GM21576 (cell line): ENCODE data around the gene TBCD.
"Not testable (repeated sequence)": the region's sequence is repeated elsewhere in the genome, so short reads cannot be mapped to it uniquely, and the experiment has no call there.

Source experiments
- ATAC-seq: cut with Tn5 transposase; IDR thresholded peaks from one replicate; pipeline ENCODE4 v1.9.1; 2021; ENCODE audit warnings: mild to moderate bottlenecking, moderate library complexity; ENCODE audit not compliant: unreplicated experiment

TBCD gene

DNA sequence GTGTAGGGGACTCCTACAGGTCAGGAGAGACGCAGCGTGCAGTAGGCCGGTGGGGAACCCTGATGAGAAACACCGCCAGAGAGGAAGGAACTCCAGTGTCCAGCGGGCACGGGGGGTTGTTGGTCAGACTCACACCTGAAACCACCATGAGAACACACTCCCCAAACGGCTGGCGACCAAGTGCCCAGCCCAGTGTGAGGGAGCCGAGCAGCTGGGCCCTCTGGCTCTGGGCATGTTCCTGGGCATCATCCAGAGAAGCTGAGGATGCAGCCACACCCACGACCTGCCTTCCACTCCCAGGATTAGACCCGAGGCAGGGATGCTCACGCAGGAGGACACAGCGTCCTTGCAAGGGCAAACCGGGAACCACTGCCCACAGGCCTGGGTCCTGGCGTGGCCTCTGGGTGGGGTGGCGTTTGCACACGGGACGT, 196.2 kb downstream of the TBCD start:
- ATAC-seq, result no peak

DNA sequence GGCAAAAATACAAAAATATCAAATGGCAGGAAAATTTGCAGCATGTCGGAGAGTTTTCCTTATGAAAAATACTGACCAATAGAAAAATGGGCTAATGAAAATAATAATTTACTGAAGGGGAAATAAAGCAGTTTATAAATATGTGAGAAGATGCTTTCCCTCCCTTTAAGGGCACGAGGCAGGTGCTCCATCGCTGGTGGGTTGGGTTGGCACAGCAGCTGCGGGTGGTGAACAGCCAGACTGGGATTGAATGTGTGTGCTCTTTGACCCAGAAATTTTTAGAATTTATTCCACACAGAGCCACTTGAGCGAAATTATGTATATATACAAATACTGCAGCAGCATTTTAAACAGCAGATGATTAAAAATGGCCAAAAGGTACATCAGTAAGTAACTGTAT, 197.1 kb downstream of the TBCD start:
- ATAC-seq, result no peak

DNA sequence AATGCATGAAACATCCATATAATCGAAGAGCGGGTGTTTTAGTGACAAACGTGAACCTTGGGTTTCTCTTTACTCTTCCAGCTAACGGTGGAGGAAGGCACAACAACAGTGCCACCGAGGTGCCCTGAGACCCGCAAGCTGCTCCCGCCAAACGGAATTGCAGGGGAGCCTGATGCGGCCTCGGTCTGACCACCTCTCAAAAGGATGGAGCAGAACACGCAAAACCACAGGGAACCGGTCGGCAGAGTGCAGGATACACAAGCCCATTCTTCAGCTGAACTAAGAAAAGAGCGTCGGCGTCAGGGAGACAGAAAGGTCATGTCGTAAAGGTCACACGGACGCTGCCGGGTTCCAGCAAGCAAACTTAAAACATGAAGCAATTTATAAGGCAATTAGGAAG, 197.5 kb downstream of the TBCD start:
- ATAC-seq, result no peak

DNA sequence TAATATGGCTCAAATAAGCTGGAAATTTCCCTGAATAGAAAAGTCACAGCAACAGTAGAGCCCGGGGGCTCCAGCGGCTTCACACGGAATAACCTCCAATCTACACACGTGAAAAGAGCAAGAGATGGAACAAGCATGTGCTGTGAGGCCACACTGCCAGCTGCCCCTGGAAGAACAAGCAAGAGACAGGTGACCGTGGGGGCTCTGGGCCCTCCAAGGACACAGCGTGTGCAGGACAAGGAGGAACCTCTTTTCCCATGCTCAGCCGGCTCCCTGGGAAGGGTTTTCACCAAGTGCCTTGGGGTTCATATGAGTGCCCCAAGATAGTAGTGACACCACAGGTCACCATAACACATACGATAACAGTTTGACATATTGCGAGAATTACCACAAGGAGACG, 198.1 kb downstream of the TBCD start:
- no peak for ATAC-seq

DNA sequence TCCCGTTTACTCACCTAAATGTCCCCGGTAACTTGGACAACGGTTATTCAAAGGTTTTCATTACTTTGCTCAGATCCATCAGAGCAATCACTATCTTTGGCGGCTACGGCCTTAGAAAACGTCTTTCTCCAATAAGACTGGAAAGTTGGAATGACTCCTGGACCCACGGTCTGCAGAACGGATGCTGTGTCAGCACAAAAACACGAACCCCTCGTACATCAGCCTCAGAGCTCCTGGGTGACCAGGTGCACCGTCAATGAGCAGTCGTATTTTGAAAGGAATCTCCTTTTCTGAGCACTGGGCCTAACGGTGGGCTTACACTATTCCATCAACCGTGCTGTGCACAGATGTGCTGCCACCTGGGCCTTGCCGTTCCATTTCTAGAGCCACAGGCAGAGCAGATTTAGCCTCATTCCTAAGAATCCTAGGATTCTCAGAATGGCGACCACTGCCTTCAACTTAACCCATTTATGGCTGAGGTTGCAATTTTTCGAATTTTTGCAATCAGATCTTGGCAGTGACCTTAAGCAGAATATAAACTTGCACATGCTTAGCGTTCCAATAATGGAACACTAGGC, 198.7 kb downstream of the TBCD start:
- no peak for ATAC-seq

DNA sequence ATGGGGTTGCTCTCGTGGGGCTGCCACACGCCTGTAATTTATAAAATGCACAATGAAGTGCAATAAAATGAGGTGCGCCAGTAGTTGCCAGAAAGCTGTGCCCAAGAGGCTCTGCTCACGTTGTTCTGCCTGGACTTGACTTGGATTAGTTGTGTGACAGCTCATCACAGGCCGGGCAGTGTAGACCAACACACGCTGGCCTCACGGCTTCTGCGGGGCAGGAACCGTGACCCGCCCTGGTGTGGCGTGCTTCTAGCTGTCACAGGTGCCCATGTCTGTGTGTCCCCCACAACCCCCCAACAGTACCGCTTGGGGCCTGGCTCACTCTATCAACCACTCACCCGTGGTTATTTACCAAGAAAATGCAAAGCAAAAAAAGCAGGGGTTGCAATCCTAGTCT, 200.2 kb downstream of the TBCD start:
- no peak for ATAC-seq

DNA sequence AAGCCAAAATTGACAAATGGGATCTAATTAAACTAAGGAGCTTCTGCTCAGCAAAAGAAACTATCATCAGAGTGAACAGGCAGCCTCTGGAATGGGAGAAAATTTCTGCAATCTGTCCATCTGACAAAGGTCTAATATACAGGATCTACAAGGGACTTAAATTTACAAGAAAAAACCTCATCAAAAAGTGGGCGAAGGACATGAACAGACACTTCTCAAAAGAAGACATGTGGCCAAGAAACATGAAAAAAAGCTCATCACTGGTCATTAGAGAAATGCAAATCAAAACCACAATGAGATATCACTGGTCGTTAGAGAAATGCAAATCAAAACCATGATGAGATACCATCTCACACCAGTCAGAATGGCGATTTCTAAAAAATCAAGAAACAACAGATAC, 203.2 kb downstream of the TBCD start:
- not testable (repeated sequence) for ATAC-seq

DNA sequence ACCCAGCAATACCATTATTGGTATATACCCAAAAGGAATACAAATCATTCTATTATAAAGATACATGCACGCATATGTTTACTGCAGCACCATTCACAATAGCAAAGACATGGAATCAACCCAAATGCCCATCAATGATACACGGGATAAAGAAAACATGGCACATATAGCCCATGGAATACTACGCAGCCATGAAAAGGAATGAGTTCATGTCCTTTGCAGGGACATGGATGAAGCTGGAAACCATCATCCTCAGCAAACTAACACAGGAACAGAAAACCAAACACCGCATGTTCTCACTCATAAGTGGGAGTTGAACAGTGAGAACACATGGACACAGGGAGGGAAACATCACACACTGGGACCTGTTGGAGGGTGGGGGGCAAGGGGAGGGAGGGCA, 203.8 kb downstream of the TBCD start:
- ATAC-seq, result not testable (repeated sequence)

DNA sequence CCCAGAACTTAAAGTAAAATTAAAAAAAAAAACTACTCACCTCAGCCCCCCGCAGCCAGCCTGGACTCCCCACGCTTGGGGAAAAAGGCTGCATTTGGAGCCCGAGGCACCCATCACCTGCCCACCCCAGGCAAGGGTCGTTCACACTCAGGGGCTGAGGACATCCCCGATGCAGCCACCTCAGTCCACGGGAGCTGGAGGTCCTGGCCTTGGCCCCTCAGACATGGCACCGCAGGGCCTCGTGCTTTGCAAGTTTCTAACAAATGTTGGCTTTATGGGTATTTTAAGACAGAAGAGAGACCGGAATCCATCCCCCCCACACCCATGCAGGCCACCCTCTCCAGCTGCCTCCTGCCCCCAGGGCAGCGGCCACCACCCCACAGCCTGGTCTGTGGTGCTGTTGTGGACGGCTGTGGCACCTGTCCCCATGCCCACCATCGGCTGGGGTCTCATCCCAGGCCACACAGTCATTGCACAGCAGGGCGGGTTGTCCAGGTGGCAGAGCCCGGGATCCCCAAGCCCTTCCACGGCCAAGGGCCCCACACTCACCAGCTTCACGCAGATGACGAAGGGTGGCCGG, 204.4 kb downstream of the TBCD start:
- ATAC-seq, result no peak

DNA sequence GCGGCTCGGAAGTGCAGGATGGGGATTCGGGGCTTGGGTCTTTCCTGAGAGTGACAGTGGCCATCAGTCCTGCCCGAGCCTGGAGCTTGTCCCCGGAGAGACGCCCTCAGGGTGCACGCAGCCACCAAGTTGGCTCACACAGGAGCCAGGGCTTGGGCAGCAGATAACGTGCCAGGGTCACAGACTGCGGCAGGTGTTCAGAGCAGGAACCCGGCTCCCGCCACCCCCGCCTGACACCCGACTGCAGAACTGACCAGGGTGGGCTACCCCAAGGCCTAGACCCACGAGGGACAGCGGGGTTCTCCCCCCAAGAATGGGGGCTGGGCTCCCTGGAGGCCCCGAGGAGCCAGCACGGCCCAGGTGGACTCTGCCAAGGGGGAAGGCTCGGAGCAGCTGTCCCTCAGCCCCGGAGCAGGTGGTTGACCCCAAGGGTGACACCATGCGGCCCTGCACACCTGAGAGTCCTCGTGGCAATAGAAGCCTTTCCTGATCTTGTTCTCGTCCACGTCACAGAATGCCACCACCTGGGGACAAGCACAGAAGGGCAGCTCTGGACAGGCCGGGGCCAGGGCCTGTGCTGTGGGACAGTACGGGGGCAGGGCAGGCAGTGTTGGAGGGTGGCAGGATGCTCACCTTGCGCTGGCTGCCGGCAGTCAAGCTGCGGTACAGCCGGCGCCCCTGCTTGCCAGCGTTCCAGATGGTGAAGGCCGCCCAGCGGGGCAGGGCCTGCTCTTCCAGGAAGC, 205.0 kb downstream of the TBCD start:
- ATAC-seq, result no peak

DNA sequence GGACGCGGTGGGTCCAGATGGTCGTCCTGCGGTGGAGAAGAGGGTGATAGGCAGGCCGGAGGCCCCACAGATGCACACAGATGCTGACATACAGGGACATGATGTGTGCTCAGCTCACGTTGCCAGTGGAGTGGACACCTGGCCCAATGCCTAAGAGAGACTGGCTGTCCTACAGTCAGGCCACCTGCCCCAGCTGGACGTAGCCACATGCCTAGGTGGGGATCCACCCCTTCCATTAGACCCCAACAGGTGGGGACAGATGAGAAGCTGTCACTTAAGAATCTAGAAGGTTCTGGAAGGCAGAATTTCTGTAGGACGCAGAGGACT, 205.6 kb downstream of the TBCD start:
- no peak for ATAC-seq

DNA sequence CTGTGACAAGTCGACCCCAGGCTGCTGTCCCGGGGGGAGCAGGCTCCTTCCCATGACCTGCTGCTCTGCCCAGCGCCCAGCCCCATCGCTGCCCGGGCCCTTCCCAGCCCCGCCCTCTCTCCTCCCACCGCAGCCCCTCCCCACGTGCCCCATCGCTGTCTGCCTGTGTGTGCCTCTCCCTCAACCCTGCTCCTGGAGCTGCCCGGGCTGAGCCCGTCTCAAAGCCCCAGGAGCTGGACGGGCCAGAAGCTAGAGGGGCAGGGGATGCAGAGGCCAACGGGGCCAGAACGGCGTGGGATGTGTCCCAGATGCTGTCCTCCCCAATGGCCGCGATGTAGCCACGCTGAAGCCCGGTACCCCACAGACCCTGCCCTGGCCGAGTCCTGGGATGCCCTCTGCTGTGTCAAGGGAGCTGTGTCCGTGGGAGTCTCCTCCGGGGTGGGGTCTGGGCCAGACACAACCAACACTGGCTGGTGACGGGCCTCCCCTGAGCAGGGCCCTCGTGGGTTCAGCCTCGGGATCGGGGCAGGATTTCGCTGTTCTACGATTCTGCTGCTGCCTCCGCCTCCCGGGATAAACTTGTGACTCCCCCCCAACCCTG, 206.2 kb downstream of the TBCD start:
- ATAC-seq, result no peak

DNA sequence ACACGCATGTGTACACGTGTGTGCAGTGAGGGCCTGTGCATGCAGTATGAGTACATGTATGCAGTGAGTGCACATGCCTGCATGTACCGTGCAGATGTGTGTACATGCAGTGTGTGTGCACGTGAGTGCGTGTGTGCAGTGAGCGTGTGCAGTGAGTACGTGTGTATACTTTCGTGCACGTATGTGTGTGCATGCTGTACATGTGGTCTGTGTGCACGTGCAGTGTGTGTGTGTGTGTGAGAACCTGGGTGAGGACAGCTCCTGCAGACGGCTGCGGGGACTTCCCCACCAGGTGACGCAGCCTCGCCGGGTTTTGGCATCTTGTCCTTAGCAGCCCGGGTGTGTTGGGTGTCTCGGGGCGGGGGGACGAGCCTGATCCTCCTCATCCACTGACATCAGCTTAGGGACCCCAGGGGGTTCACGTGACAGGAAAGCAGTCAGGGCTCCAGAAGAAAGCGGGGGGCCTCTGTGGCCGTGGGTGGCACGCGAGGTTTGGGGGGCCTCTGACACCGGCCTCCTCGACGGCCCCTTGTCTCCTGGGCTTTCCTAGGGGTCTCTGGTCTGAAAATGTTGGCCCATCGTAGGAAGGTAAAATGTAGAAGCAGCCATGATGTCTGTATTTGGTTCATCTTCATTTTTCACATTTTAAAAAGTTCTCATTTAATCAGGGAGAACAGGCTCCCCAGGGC, 207.5 kb downstream of the TBCD start:
- no peak for ATAC-seq

DNA sequence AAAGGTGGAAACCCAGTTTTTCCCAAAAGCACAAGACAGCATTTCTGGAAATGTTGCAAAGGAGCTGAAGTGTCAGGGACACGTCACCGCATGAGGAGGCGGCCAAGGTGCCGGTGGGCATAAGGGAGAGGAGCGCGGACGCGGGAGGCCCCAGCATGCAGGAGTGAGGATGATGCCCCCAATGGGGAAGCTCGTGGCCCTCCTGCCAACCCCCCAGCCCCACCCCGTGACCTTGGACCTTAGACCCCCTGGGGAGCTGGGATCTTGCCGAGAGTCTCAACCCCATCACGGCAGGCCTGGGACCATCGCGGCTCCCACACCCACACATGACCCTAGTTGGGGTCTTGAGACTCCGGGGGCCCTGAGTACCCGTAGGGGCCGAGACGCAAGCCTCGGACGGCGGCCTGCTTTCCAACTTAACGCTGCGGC, 208.1 kb downstream of the TBCD start:
- no peak for ATAC-seq

DNA sequence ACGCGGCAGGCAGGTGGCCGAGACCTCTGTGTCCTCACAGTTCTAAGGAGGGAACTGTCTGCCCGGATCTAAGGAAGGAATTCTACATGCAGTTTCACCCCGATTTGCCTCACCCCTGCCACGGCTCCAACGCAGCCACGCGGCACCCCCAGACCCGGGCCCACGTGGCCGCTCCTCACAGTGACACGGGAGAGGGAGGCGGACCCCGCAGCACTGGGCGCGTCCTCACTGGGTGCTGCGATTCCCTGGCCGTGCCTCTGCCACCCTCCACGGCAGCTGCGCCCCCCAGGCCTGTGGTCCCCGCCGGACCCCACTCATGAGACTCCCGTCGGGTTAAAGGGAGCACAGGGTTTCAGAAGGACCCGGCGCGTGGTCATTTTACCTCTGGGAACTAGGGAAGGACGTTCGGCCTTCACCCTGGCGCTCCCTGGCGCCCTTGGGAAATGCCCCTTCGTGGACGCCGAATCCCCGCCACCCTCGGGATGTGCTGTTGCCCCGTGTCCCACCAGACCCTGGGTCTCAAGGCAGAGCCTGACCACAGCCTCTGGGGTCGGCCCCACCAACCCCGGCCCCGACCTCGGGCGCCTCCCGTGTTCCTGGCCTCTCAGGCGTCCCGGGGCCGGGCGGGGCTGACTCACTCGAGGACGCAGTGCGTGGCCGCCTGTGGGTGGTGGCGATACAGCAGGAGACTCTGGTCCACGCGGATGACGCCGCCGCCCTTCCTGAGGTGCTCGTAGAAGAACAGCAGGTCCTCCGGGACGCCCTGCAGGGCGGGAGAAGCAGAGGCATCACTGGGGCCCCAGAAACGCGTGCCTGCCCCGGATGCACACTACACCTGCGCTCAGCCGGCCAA, 208.8 kb downstream of the TBCD start:
- ATAC-seq, result no peak

DNA sequence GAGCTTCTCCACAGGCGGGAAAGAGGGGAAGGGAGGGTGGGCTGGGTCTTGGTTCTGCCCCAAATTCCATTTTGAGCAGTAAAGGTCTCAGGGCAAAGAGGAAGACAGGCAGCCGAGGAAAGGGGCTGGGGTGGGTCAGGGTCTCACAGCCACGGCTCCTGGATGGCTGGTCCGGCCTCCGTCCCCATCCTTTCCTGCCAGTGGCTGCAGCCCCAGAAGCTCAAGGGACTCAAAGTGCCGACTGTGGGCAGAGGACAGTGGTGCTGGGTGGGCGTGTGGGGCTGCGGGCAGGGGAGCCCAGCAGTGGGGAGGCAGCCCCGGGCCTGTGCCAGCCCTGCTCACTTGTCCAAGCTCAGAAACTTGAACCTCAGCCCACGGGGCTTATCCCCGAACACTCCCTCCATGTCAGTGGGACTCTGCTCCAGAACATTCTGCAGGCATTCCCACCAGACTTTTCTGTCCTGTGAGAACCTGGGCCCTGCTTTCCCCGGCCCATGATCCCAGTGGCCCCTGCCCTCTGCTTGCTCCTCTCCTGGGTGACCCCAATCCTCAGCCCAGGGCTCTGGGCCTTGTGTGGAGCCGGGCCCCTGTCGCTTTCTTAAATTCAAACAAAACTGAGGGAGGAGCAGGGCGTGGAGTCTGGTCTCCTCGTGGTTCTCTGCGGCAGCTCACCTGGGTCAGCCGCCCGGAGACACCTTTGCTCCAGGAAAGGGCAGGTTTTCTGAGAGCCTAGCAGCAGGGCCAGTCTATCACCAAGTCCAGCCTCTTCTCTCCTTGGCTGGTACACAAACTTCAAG, 209.7 kb downstream of the TBCD start:
- ATAC-seq, result no peak

DNA sequence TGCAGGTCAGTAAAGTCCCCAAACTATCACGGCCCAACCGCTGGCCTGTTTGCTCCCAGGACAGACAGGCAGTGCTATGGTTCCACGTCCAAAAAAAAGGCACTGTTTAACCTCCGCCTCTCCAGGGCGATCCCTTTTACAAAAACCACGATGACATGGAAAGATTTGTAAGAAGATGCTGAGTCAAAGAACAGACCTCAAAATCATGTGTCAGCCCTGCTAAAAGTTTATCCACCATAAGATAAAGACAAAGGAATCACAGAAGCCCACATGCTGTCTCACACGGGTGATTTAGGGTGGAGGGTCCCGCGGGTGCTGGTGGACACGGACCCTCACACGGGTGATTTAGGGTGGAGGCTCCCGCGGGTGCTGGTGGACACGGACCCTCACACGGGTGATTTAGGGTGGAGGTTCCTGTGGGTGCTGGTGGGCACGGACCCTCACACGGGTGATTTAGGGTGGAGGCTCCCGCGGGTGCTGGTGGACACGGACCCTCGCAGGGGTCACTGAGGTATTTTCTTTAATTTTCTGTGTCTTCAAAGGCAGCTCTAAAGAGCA, 210.4 kb downstream of the TBCD start:
- no peak for ATAC-seq

DNA sequence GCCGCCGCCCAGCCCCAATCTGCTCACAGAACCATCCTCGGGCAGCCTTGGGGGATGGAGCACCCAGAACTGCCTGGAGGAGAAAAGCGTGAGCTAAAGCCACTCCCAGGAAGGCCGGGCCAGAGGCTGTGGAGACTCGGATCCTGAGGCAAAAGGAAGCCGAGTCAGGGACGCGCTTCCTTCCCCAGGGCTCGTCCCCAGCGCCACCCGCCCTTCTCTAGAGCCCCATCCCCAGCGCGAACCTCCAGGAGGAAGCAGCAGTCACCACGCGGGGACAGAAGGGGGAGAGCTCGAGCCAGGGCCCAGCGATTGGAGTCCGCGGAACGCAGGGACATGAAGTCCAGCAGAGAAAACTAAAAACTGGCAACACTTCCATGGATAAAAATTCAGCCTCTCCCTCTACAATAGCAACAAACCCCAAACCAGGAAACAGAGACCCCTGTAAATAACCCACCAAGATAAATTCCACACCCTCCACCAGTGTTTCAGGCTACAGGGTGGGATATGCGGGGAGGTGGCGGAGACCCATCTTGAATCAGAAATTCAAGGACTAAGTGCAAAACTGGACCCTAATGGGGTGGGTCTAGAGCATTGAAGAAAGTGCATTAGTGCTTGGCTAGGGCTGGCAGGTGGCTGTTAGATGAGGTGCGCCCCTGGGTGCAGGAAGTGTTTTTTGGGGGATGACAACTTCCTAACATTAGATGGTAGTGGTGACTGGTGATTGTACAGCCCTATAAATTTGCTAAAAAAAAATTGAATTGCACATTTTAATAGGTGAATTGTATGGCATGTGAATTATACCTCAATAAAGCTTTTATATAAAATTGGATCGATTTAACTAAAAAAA, 211.5 kb downstream of the TBCD start:
- ATAC-seq, result no peak

DNA sequence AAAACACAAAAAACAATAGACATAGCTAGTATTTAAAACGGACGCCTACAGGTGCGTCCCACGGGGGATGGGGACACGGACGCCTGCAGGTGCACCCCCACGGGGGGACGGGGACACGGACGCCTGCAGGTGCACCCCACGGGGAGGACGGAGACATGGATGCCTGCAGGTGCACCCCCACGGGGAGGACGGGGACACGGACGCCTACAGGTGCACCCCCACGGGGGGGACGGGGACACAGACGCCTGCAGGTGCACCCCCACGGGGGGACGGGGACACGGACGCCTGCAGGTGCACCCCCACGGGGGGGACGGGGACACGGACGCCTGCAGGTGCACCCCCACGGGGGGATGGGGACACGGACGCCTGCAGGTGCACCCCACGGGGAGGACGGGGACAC, 212.6 kb downstream of the TBCD start:
- not testable (repeated sequence) for ATAC-seq
